SU-DHL-6 (cell line): ENCODE measurements around the gene FOXP4.

Experiments used
- H2AFZ ChIP-seq: fragments of 200-600 bp; sonication (generic); 2 replicates; pipeline ENCODE4 v1.6.1; 2014; ENCODE audit warnings: low read depth, mild to moderate bottlenecking, moderate library complexity, mixed read lengths, antibody characterized with exemption, low read length; ENCODE audit not compliant: severe bottlenecking
- H3F3A ChIP-seq: fragments of 200-600 bp; shearing (Covaris generic); 2 replicates; pipeline ENCODE4 v1.6.0; 2016; ENCODE audit warnings: antibody characterized with exemption, mild to moderate bottlenecking; ENCODE audit not compliant: insufficient read depth
- H3K27ac ChIP-seq: fragments of 200-600 bp; sonication (generic); 2 replicates; pipeline ENCODE4 v1.5.1; 2016; ENCODE audit warnings: low read depth, mild to moderate bottlenecking, low read length, moderate library complexity, mixed read lengths
- H3K27me3 ChIP-seq: fragments of 200-600 bp; sonication (generic), shearing (Covaris generic); 2 replicates; pipeline ENCODE4 v1.6.0; 2014; ENCODE audit warnings: mild to moderate bottlenecking, low read length
- H3K36me3 ChIP-seq: fragments of 200-600 bp; sonication (generic); 2 replicates; pipeline ENCODE4 v1.6.1; 2014; ENCODE audit warnings: mild to moderate bottlenecking, low read length, mixed read lengths
- H3K4me2 ChIP-seq: fragments of 300-600, 200-600 bp; shearing (Covaris generic), sonication (generic); 2 replicates; pipeline ENCODE4 v1.6.0; 2014; ENCODE audit warnings: low read length, low read depth, mild to moderate bottlenecking; ENCODE audit not compliant: poor library complexity, severe bottlenecking
- H3K4me3 ChIP-seq: fragments of 200-600 bp; sonication (generic); 2 replicates; pipeline ENCODE4 v1.5.1; 2014; ENCODE audit warnings: antibody characterized with exemption, low read length, mild to moderate bottlenecking, mixed read lengths; ENCODE audit not compliant: insufficient read depth, poor library complexity, severe bottlenecking
- H3K79me2 ChIP-seq: fragments of 200-600 bp; sonication (generic); 2 replicates; pipeline ENCODE4 v1.6.1; 2014; ENCODE audit warnings: mild to moderate bottlenecking, low read length, moderate library complexity; ENCODE audit not compliant: insufficient read depth
- H3K9ac ChIP-seq: fragments of 200-600 bp; sonication (generic); 2 replicates; pipeline ENCODE4 v1.7.0; 2014; ENCODE audit warnings: mild to moderate bottlenecking, low read length
- H3K9me2 ChIP-seq: fragments of 200-600 bp; sonication (generic); replicated peaks from 2 replicates; pipeline ENCODE4 v1.6.1; 2014; ENCODE audit warnings: low read length; ENCODE audit not compliant: insufficient read depth
- H3K9me3 ChIP-seq: fragments of 200-600 bp; sonication (generic); 2 replicates; pipeline ENCODE4 v1.6.1; 2014; ENCODE audit warnings: low read length, mixed read lengths; ENCODE audit not compliant: insufficient read depth
- H4K20me1 ChIP-seq: fragments of 200-600 bp; sonication (generic); 2 replicates; pipeline ENCODE4 v1.6.1; 2014; ENCODE audit warnings: low read depth, mild to moderate bottlenecking, antibody characterized with exemption, low read length, moderate library complexity, mixed read lengths
- CTCF ChIP-seq: fragments of 200-600 bp; sonication (generic); IDR thresholded peaks from one replicate; pipeline ENCODE4 v1.5.1; 2017; ENCODE audit warnings: antibody characterized with exemption, mild to moderate bottlenecking, low read length, moderate library complexity; ENCODE audit not compliant: insufficient read depth, poor library complexity, severe bottlenecking
- EZH2phosphoT487 ChIP-seq: fragments of 200-600 bp; sonication (generic), shearing (Covaris generic); conservative IDR thresholded peaks from 2 replicates; pipeline ENCODE4 v1.6.1; 2018; ENCODE audit warnings: mild to moderate bottlenecking, antibody characterized with exemption, low read length, moderate library complexity, mixed read lengths

Gene FOXP4

DNA sequence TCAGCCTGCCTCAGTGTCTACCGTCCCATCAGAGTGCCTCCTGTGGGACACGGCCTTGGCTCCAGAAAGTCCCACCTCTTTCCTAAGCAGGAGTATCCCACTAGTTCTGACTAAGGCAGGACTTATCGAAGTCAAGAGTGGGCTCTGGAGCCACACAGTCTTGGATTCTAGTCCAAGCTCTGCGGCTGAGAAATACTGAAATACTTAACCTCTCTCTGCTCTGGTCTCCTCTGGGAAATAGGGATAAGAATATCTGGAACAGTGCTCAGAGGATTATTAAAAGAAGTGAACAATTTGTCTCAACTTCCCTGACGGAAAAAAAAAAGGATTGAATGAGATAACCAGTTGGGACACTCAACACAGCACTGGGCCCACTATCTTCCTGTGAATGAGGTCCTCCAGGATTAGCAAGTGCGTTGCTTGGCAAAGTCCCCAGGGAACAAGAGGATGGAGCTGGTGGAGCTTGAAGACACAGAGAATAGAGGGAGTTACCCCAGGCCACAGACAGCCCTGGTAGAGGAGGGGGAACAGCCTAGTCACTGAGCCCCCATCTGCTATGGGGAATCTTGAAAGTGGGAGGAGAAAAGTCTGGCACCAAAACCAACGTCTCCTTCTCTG is 34.6 kb upstream of the FOXP4 start:
- Histone ChIP-seq H3K9me3 (no peaks in the 10 kb centered on the region), H3K4me2 (no peak overlapping the region), H3K9ac (no peak overlapping the region), H3K4me3 (no peak overlapping the region), H4K20me1 (no peaks in the 10 kb centered on the region), H3K27me3 (no peaks in the 10 kb centered on the region), H3K79me2 (no peaks in the 10 kb centered on the region), H2AFZ (no peak overlapping the region), H3K36me3 (no peaks in the 10 kb centered on the region), H3K27ac (no peak overlapping the region), H3K9me2 (no peaks in the 10 kb centered on the region), H3F3A (no peaks in the 10 kb centered on the region)
- TF ChIP-seq EZH2phosphoT487 = no peak
- no peak for TF ChIP-seq CTCF

DNA sequence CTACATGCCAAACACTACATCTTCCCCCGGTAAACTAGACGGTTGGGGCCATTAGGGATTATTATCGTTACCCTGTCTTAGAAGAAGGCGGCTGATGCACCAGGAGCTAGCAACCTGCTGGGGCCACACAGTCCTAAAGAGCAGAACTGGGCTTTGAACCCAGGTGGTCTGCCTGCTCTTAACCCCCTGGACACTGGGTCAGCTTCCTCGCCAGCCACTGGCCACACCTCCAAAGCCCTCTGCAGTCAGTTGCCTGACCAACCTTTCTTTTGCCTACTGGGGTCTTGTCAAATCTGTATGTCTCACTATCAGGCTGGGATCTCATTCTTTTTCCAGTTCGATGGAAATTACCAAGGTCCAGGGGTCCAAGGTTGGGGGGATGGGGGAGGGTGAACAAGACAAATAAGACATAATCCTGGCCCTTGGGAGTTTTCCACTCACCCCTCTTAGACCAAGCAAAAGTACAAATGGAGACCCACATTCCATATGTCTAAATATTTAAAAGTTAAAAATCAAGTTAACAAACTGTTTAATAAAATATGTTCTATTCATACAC is 34.0 kb upstream of the FOXP4 start:
- H3K27me3 ChIP-seq = no peaks in the 10 kb centered on the region
- no peaks in the 10 kb centered on the region for H3K36me3 ChIP-seq
- no peak overlapping the region for H3K9ac ChIP-seq
- H3F3A ChIP-seq = no peaks in the 10 kb centered on the region
- no peaks in the 10 kb centered on the region for H4K20me1 ChIP-seq
- H3K27ac ChIP-seq = no peak overlapping the region
- H3K4me2 ChIP-seq = no peak overlapping the region
- H3K9me2 ChIP-seq = no peaks in the 10 kb centered on the region
- no peak overlapping the region for H3K4me3 ChIP-seq
- no peak overlapping the region for H2AFZ ChIP-seq
- TF ChIP-seq CTCF (no peak), EZH2phosphoT487 (no peak)
- no peaks in the 10 kb centered on the region for H3K79me2 ChIP-seq
- no peaks in the 10 kb centered on the region for H3K9me3 ChIP-seq

DNA sequence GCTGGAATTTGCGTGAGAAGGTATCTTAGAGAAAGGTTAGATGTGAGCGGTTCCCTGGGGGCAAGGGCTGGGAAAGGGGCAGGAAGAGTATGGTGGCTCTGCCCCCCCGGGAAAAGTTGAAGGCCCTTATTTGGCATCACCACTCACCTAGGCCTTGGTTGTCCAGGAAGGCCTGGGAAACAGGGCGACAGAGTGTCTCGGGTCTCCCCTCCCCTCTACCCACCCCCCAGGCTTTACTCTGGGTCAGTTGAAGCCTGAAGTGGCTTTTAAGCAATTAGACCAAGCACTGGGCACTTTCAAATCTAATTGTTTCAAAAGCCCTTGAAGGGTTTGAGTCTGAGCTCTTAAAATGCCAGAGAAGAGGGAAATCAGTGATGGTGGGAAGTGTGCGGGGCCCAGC is 30.2 kb upstream of the FOXP4 start:
- no peak overlapping the region for H3K4me2 ChIP-seq
- no peaks in the 10 kb centered on the region for H4K20me1 ChIP-seq
- no peaks in the 10 kb centered on the region for H3F3A ChIP-seq
- no peak for TF ChIP-seq EZH2phosphoT487
- no peak for TF ChIP-seq CTCF
- H3K27ac ChIP-seq = no peak overlapping the region
- H3K9me2 ChIP-seq = no peaks in the 10 kb centered on the region
- H2AFZ ChIP-seq = no peak overlapping the region
- no peaks in the 10 kb centered on the region for H3K27me3 ChIP-seq
- H3K36me3 ChIP-seq = no peaks in the 10 kb centered on the region
- H3K4me3 ChIP-seq = no peak overlapping the region
- no peaks in the 10 kb centered on the region for H3K9me3 ChIP-seq
- no peak overlapping the region for H3K9ac ChIP-seq
- H3K79me2 ChIP-seq = no peaks in the 10 kb centered on the region
